Activated gamma-delta T cell (primary cell): ENCODE results near the gene TMEM80.

Experiments used
- DNase-seq: peaks from one replicate; lab custom pipeline; 2025; lab: John Stamatoyannopoulos, UW

The TMEM80 gene

DNA sequence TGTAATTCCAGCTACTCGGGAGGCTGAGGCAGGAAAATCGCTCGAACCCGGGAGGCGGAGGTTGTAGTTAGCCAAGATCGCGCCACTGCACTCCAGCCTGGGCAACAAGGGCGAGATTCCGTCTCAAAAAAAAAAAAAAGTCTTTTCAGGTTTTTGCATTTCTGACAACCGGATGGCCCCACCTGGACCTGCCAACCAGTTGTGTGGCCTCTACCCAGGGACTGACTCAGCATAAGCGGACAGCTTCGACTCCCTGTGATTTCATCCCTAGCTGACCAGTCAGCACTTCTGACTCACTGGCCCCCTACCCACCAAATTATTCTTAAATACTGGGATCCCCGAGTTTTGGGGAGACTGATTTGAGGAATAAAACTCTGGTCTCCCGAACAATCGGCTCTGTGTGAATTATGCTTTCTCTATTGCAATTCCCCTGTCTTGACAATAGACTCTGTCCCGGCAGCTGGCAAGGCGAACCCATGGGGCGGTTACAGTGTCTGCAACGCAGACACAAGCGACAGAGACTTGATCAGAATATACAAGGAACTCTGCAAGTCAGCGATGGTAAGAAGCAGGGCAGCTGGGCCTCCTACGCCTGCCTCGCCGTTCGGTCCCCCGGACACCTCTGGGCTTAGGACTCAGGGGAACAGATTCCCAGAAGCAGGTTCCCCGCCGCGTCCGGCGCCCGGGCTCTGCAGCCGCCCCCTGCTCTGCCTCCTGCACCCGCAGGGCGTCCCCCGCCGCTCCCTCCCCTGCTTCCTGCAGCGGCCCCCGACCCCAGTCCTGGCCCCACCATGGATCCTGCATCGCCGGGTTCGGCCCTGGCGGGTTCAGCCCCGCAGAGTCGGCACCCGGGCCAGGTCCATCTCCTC, 50.9 kb downstream of the TMEM80 start:
- no peak for DNase-seq

DNA sequence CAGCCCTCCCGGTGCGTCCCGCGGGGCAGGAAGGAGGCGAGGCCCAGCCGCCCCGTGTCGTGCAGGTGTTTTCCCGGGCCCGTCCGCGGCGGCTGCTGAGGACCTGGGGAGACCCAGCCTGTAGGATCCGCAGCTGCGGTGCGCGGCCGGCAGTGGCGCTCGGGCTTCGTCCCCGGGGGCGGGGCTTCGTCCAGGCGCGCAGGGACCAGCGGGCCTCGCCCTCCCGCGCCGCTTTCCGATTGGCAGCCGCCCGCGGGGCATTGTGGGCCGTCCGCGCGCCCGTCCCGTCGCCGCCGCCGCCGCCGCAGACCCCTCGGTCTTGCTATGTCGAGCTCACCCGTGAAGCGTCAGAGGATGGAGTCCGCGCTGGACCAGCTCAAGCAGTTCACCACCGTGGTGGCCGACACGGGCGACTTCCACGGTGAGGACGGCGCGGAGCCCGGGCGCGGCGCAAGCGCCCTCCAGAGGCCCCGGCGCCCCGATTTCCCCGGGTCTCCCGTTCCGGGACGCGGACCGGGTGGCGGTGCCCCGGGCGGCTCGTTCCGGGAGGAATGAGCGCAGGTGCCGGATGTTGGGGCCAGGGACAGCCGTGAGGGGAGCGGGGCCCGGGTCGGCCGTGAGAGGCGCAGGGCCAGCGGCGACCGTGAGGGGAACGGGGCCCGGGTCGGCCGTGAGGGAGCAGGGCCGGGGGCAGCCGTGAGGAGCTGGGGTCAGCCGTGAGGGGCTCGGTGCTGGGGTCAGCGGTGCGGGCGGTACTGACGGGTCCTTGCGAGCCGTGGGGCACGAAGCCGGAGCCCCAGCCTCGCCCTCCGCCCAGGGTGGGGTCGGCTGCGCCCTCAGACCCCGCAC, 51.8 kb downstream of the TMEM80 start, which contains the start of gene TALDO1:
Gene TALDO1 (plus strand): TSS at position 307 of the 849 bp plus-strand sequence. CDS start 18 bp downstream, at position 325.
- peak; percentile 75 for DNase-seq

DNA sequence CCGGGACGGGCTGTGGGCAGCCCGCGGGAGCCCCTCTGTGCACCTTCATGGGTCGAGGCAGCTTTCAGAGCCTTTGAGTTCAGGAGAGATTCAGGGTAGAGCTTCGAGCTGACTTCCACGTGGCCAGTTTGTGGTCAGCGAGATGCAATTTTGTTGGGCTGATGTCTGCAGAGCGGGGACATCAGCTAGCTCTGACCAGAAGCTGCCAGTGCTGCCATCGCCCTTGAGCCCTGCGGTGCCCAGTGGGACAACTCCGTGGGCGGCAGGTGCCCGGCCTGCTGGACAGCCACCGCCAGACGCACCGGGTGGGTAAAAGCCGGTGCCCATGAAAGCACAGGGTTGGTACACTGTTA, 52.4 kb downstream of the TMEM80 start:
- DNase-seq = no peak

DNA sequence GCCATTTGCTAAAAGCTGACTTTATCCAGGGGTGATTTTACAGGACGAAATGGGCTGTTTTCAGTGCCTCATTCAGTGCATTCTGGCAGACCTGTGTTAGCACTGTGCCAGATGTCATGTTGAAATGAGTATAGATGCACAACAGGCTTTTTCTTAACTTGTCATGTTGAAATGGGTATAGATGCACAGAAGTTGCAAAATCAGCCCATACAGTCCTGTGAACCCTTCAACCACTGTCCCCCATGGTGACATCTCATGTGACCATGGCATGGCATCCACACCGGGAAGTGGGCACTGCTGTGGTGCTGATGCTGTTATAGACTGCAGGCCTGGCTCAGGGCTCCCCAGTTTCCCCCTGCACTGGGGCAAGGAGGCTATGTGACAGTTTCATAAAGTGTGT, 54.1 kb downstream of the TMEM80 start:
- DNase-seq = no peak
